ENCODE results near the gene HINFP. TPM values are rescaled to one million over a fixed set of nuclear protein-coding genes. Genes with fewer than 3 reads are reported as not detected.
"Not testable (repeated sequence)": the region's sequence is repeated elsewhere in the genome, so short reads cannot be mapped to it uniquely, and the experiment has no call there.

HINFP gene
- polyA plus RNA-seq, 3 donors, result 28.1 to 43.7 (median 42.6) TPM

- no peak for DNase-seq
Observed at GRCh38 chr11:119181677-119182412, 60.5 kb downstream of the HINFP start.

- not testable (repeated sequence) for DNase-seq
Observed at GRCh38 chr11:119184399-119184798, 63.0 kb downstream of the HINFP start.

Other genes with a start within 250 kb of the HINFP start
- not detected for gene CXCR5, start 237.7 kb upstream of the HINFP start, polyA plus RNA-seq (ENCODE audit: insufficient read length in 3 of 3)
- gene BCL9L, start 195.7 kb upstream of the HINFP start, polyA plus RNA-seq (ENCODE audit: insufficient read length in 3 of 3), result 10 to 100 TPM; 37.8 to 42.7 (median 38.5) TPM
- gene UPK2, start 165.3 kb upstream of the HINFP start, polyA plus RNA-seq (ENCODE audit: insufficient read length in 3 of 3), result 10 to 100 TPM; 13.4 to 22.5 (median 14.2) TPM
- under 1 TPM in 2 of 3 donors, not detected in 1; 0.07 to 0.29 TPM for gene FOXR1, start 149.8 kb upstream of the HINFP start, polyA plus RNA-seq (ENCODE audit: insufficient read length in 3 of 3)
- gene CENATAC, start 123.4 kb upstream of the HINFP start, polyA plus RNA-seq (ENCODE audit: insufficient read length in 3 of 3), result 10 to 100 TPM; 14.4 to 44.2 (median 40.8) TPM
- 1,000 to 10,000 TPM; 1,004 to 1,217 (median 1,026) TPM for gene RPS25, start 103.2 kb upstream of the HINFP start, polyA plus RNA-seq (ENCODE audit: insufficient read length in 3 of 3)
- gene TRAPPC4, start 102.8 kb upstream of the HINFP start, polyA plus RNA-seq (ENCODE audit: insufficient read length in 3 of 3), result 100 to 1,000 TPM in 1 of 3 donors, 10 to 100 TPM in 2; 94.6 to 110 (median 98.5) TPM
- 100 to 1,000 TPM; 110 to 120 (median 112) TPM for gene SLC37A4, start 90.7 kb upstream of the HINFP start, polyA plus RNA-seq (ENCODE audit: insufficient read length in 3 of 3)
- gene HYOU1, start 64.4 kb upstream of the HINFP start, polyA plus RNA-seq (ENCODE audit: insufficient read length in 3 of 3), result 100 to 1,000 TPM; 115 to 133 (median 124) TPM
- gene VPS11, start 53.8 kb upstream of the HINFP start, polyA plus RNA-seq (ENCODE audit: insufficient read length in 3 of 3), result 10 to 100 TPM; 55.0 to 66.1 (median 57.7) TPM
- gene HMBS, start 36.7 kb upstream of the HINFP start, polyA plus RNA-seq (ENCODE audit: insufficient read length in 3 of 3), result 10 to 100 TPM; 22.8 to 34.6 (median 28.2) TPM
- 10 to 100 TPM; 55.6 to 68.1 (median 67.4) TPM for gene DPAGT1, start 19.7 kb upstream of the HINFP start, polyA plus RNA-seq (ENCODE audit: insufficient read length in 3 of 3)
- gene C2CD2L, start 14.2 kb upstream of the HINFP start, polyA plus RNA-seq (ENCODE audit: insufficient read length in 3 of 3), result 10 to 100 TPM; 11.8 to 12.5 (median 12.1) TPM
- gene ABCG4, start 27.5 kb downstream of the HINFP start, polyA plus RNA-seq (ENCODE audit: insufficient read length in 3 of 3), result 1 to 10 TPM in 1 of 3 donors, under 1 TPM in 2; 0.70 to 1.4 (median 0.92) TPM
- 10 to 100 TPM; 12.4 to 15.1 (median 14.3) TPM for gene NLRX1, start 47.1 kb downstream of the HINFP start, polyA plus RNA-seq (ENCODE audit: insufficient read length in 3 of 3)
- gene NHERF4, start 63.9 kb downstream of the HINFP start, polyA plus RNA-seq (ENCODE audit: insufficient read length in 3 of 3), result 10 to 100 TPM; 16.0 to 26.2 (median 23.8) TPM
- gene CBL, start 84.8 kb downstream of the HINFP start, polyA plus RNA-seq (ENCODE audit: insufficient read length in 3 of 3), result 10 to 100 TPM; 17.7 to 22.5 (median 22.2) TPM
- 10 to 100 TPM; 49.4 to 55.0 (median 52.8) TPM for gene MCAM, start 195.6 kb downstream of the HINFP start, polyA plus RNA-seq (ENCODE audit: insufficient read length in 3 of 3)
- gene RNF26, start 212.9 kb downstream of the HINFP start, polyA plus RNA-seq (ENCODE audit: insufficient read length in 3 of 3), result 10 to 100 TPM; 33.5 to 39.5 (median 38.2) TPM
- 10 to 100 TPM; 24.4 to 32.5 (median 25.5) TPM for gene C1QTNF5, start 219.3 kb downstream of the HINFP start, polyA plus RNA-seq (ENCODE audit: insufficient read length in 3 of 3)
- gene MFRP, start 225.1 kb downstream of the HINFP start, polyA plus RNA-seq (ENCODE audit: insufficient read length in 3 of 3), result not detected

Data from renal pelvis (tissue), 4 donors.